Measurements from ENCODE around the gene CR1. TPM values are rescaled to one million over a fixed set of nuclear protein-coding genes. Genes with fewer than 3 reads are reported as not detected.

Gene CR1
- total RNA-seq, 1 donor from 2014 or later: 4.7 TPM

GRCh38 chr1:207501071-207501470, 5.1 kb downstream of the CR1 start:
- no peak overlapping the region for H3K27ac ChIP-seq (ENCODE audit: low read depth, low read length)
- peaks cover 29 to 30% (median 29%) of the 10 kb centered on the region in 3 donors for H3K27me3 ChIP-seq (ENCODE audit: control insufficient read depth in 3 of 3, insufficient read depth in 3 of 3, low read length in 3 of 3)
- H3K9ac ChIP-seq (ENCODE audit: low read depth in 1 of 3, low read length in 3 of 3): no peak overlapping the region

DNA sequence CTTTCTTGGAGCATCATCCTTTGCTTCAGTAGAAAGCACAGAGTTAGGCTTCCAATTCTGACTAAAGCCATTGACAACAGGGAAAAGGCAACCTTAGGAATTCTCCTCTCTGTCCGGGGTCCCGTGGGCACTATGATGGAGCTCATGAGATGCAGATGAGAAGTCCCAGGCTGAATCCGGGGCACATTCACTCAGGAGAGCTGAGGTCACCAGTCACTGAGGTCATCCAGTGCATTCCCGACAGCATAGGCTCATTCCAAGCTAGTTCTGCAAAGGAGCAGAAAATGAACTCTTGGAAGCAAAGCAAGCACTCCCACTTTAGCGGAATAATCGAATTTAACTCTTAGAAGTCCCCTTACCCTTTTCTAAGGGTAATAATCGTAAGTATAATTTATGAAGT, 6.8 kb downstream of the CR1 start:
- H3K9ac ChIP-seq (ENCODE audit: low read depth in 1 of 3, low read length in 3 of 3): no peak overlapping the region
- H3K9me3 ChIP-seq (ENCODE audit: control insufficient read depth in 3 of 3, low read length in 3 of 3): no peaks in the 10 kb centered on the region
- no peak overlapping the region for H3K4me3 ChIP-seq (ENCODE audit: low read length in 3 of 3)
- H3K27ac ChIP-seq (ENCODE audit: low read depth, low read length): no peak overlapping the region
- H3K36me3 ChIP-seq (ENCODE audit: control insufficient read depth in 3 of 3, insufficient read depth in 3 of 3, low read length in 3 of 3): no peaks in the 10 kb centered on the region
- peaks cover 17 to 20% (median 18%) of the 10 kb centered on the region in 3 donors for H3K27me3 ChIP-seq (ENCODE audit: control insufficient read depth in 3 of 3, insufficient read depth in 3 of 3, low read length in 3 of 3)
- no peaks in the 10 kb centered on the region for H3K4me1 ChIP-seq (ENCODE audit: control insufficient read depth in 3 of 3, insufficient read depth in 3 of 3, low read length in 3 of 3)

More at GRCh38 chr1:207501071-207501470, 5.1 kb downstream of the CR1 start:
- H3K4me1 ChIP-seq (ENCODE audit: control insufficient read depth in 3 of 3, insufficient read depth in 3 of 3, low read length in 3 of 3): no peaks in the 10 kb centered on the region
- H3K4me3 ChIP-seq (ENCODE audit: low read length in 3 of 3): no peak overlapping the region
- no peaks in the 10 kb centered on the region for H3K36me3 ChIP-seq (ENCODE audit: control insufficient read depth in 3 of 3, insufficient read depth in 3 of 3, low read length in 3 of 3)
- H3K9me3 ChIP-seq (ENCODE audit: control insufficient read depth in 3 of 3, low read length in 3 of 3): no peaks in the 10 kb centered on the region

DNA sequence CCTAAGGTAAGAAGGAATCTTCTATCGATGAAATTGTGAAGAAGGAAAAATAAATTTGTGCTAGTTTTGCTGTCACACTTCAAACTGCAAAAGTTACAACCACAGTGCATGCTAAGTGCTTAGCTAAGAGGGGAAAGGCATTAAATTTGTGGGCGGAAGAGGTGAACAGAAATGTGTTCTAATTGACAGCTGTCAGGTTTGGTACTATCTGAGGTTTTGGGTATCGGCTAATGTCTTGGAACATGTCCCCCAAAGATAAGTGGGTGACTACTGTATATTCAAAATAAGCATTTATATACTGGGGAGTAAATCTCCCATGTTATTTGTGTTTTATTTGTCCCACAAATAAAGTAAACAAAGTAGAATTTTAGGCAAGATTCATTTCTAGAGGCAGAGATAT, 8.0 kb downstream of the CR1 start:
- Histone ChIP-seq H3K9ac (ENCODE audit: low read depth in 1 of 3, low read length in 3 of 3) (no peak overlapping the region), H3K27me3 (ENCODE audit: control insufficient read depth in 3 of 3, insufficient read depth in 3 of 3, low read length in 3 of 3) (peaks cover 14 to 18% (median 15%) of the 10 kb centered on the region in 3 donors), H3K4me1 (ENCODE audit: control insufficient read depth in 3 of 3, insufficient read depth in 3 of 3, low read length in 3 of 3) (no peaks in the 10 kb centered on the region), H3K27ac (ENCODE audit: low read depth, low read length) (no peak overlapping the region), H3K36me3 (ENCODE audit: control insufficient read depth in 3 of 3, insufficient read depth in 3 of 3, low read length in 3 of 3) (no peaks in the 10 kb centered on the region), H3K9me3 (ENCODE audit: control insufficient read depth in 3 of 3, low read length in 3 of 3) (no peaks in the 10 kb centered on the region), H3K4me3 (ENCODE audit: low read length in 3 of 3) (no peak overlapping the region)

- H3K9me3 ChIP-seq (ENCODE audit: control insufficient read depth in 3 of 3, low read length in 3 of 3): no peaks in the 10 kb centered on the region
- H3K9ac ChIP-seq (ENCODE audit: low read depth in 1 of 3, low read length in 3 of 3): no peak overlapping the region
- no peaks in the 10 kb centered on the region for H3K36me3 ChIP-seq (ENCODE audit: control insufficient read depth in 3 of 3, insufficient read depth in 3 of 3, low read length in 3 of 3)
- no peaks in the 10 kb centered on the region for H3K4me1 ChIP-seq (ENCODE audit: control insufficient read depth in 3 of 3, insufficient read depth in 3 of 3, low read length in 3 of 3)
- no peak overlapping the region for H3K4me3 ChIP-seq (ENCODE audit: low read length in 3 of 3)
- H3K27ac ChIP-seq (ENCODE audit: low read depth, low read length): no peak overlapping the region
- peaks cover 14 to 17% (median 15%) of the 10 kb centered on the region in 3 donors for H3K27me3 ChIP-seq (ENCODE audit: control insufficient read depth in 3 of 3, insufficient read depth in 3 of 3, low read length in 3 of 3)
Observed at GRCh38 chr1:207504438-207504837, 8.5 kb downstream of the CR1 start.

GRCh38 chr1:207510444-207510843, 14.5 kb downstream of the CR1 start:
- no peaks in the 10 kb centered on the region for H3K36me3 ChIP-seq (ENCODE audit: control insufficient read depth in 3 of 3, insufficient read depth in 3 of 3, low read length in 3 of 3)
- H3K27me3 ChIP-seq (ENCODE audit: control insufficient read depth in 3 of 3, insufficient read depth in 3 of 3, low read length in 3 of 3): peaks cover 4 to 6% (median 4%) of the 10 kb centered on the region in 3 donors
- no peak overlapping the region for H3K4me3 ChIP-seq (ENCODE audit: low read length in 3 of 3)
- no peak overlapping the region for H3K27ac ChIP-seq (ENCODE audit: low read depth, low read length)
- no peak overlapping the region for H3K9ac ChIP-seq (ENCODE audit: low read depth in 1 of 3, low read length in 3 of 3)
- H3K4me1 ChIP-seq (ENCODE audit: control insufficient read depth in 3 of 3, insufficient read depth in 3 of 3, low read length in 3 of 3): no peaks in the 10 kb centered on the region
- no peaks in the 10 kb centered on the region for H3K9me3 ChIP-seq (ENCODE audit: control insufficient read depth in 3 of 3, low read length in 3 of 3)

- Histone ChIP-seq H3K4me3 (ENCODE audit: low read length in 3 of 3) (no peak overlapping the region), H3K27me3 (ENCODE audit: control insufficient read depth in 3 of 3, insufficient read depth in 3 of 3, low read length in 3 of 3) (peaks cover 0 to 2% (median 0%) of the 10 kb centered on the region in 3 donors), H3K4me1 (ENCODE audit: control insufficient read depth in 3 of 3, insufficient read depth in 3 of 3, low read length in 3 of 3) (no peaks in the 10 kb centered on the region), H3K27ac (ENCODE audit: low read depth, low read length) (no peak overlapping the region), H3K9ac (ENCODE audit: low read depth in 1 of 3, low read length in 3 of 3) (no peak overlapping the region), H3K36me3 (ENCODE audit: control insufficient read depth in 3 of 3, insufficient read depth in 3 of 3, low read length in 3 of 3) (no peaks in the 10 kb centered on the region), H3K9me3 (ENCODE audit: control insufficient read depth in 3 of 3, low read length in 3 of 3) (no peaks in the 10 kb centered on the region)
Observed at GRCh38 chr1:207514890-207515289, 18.9 kb downstream of the CR1 start.

- Histone ChIP-seq H3K27ac (ENCODE audit: low read depth, low read length) (no peak overlapping the region), H3K27me3 (ENCODE audit: control insufficient read depth in 3 of 3, insufficient read depth in 3 of 3, low read length in 3 of 3) (no peaks in the 10 kb centered on the region), H3K36me3 (ENCODE audit: control insufficient read depth in 3 of 3, insufficient read depth in 3 of 3, low read length in 3 of 3) (no peaks in the 10 kb centered on the region), H3K4me3 (ENCODE audit: low read length in 3 of 3) (no peak overlapping the region), H3K4me1 (ENCODE audit: control insufficient read depth in 3 of 3, insufficient read depth in 3 of 3, low read length in 3 of 3) (no peaks in the 10 kb centered on the region), H3K9me3 (ENCODE audit: control insufficient read depth in 3 of 3, low read length in 3 of 3) (no peaks in the 10 kb centered on the region), H3K9ac (ENCODE audit: low read depth in 1 of 3, low read length in 3 of 3) (no peak overlapping the region)
Observed at GRCh38 chr1:207516729-207517128, 20.8 kb downstream of the CR1 start.

GRCh38 chr1:207518608-207519236, 22.8 kb downstream of the CR1 start:
- Histone ChIP-seq H3K27ac (ENCODE audit: low read depth, low read length) (no peak overlapping the region), H3K36me3 (ENCODE audit: control insufficient read depth in 3 of 3, insufficient read depth in 3 of 3, low read length in 3 of 3) (no peaks in the 10 kb centered on the region), H3K9me3 (ENCODE audit: control insufficient read depth in 3 of 3, low read length in 3 of 3) (no peaks in the 10 kb centered on the region), H3K4me3 (ENCODE audit: low read length in 3 of 3) (no peak overlapping the region), H3K27me3 (ENCODE audit: control insufficient read depth in 3 of 3, insufficient read depth in 3 of 3, low read length in 3 of 3) (no peaks in the 10 kb centered on the region), H3K4me1 (ENCODE audit: control insufficient read depth in 3 of 3, insufficient read depth in 3 of 3, low read length in 3 of 3) (no peaks in the 10 kb centered on the region), H3K9ac (ENCODE audit: low read depth in 1 of 3, low read length in 3 of 3) (no peak overlapping the region)

DNA sequence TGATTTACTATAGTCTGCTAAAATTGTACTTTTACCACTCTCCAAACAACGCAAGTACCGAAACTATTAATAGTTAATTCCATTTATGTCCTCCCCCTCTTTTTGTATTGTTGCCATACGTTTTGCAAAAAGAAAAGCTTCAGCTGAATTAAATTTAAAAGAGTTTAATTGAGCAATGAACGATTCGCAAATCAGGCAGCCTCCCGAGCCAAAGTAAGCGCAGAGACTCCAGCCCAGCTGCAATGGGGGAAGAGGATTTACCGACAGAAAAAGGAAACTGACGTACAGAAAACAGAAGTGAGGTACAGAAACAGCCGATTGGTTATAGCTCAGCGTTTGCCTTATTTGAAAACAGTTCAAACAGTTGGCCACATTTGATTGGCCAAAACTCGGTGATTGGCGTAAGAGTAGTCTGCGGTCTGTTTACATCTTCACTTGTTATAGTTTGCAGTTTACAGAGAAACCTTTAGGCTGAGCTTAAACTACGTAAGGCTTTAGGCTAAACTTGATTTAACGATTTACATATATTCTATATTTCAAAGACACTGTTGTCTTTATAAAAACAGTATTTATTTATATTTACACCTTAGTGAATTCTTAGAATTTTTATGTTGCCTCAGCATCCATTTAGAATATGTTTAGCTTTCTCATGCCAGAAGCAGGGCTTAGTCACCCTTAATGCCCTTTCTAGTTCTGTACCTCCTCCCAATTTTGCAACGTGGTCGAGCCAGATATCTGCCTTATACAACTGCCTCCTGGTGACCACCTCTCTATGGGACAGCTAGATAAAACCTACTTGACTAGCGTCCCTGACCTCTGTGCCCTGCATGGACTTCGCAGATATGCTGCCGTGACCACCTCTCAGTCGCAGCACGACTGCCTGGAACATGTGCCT, 23.8 kb downstream of the CR1 start:
- H3K9ac ChIP-seq (ENCODE audit: low read depth in 1 of 3, low read length in 3 of 3): no peak overlapping the region
- no peaks in the 10 kb centered on the region for H3K9me3 ChIP-seq (ENCODE audit: control insufficient read depth in 3 of 3, low read length in 3 of 3)
- H3K27ac ChIP-seq (ENCODE audit: low read depth, low read length): no peak overlapping the region
- no peak overlapping the region for H3K4me3 ChIP-seq (ENCODE audit: low read length in 3 of 3)
- H3K4me1 ChIP-seq (ENCODE audit: control insufficient read depth in 3 of 3, insufficient read depth in 3 of 3, low read length in 3 of 3): no peaks in the 10 kb centered on the region
- no peaks in the 10 kb centered on the region for H3K27me3 ChIP-seq (ENCODE audit: control insufficient read depth in 3 of 3, insufficient read depth in 3 of 3, low read length in 3 of 3)
- no peaks in the 10 kb centered on the region for H3K36me3 ChIP-seq (ENCODE audit: control insufficient read depth in 3 of 3, insufficient read depth in 3 of 3, low read length in 3 of 3)
